Measurements from ENCODE around the gene FBXW8. TPM values are rescaled to one million over a fixed set of nuclear protein-coding genes. Genes with fewer than 3 reads are reported as not detected.

Gene FBXW8
- total RNA-seq, 1 experiment from 2014 or later: 15.3 TPM

DNA sequence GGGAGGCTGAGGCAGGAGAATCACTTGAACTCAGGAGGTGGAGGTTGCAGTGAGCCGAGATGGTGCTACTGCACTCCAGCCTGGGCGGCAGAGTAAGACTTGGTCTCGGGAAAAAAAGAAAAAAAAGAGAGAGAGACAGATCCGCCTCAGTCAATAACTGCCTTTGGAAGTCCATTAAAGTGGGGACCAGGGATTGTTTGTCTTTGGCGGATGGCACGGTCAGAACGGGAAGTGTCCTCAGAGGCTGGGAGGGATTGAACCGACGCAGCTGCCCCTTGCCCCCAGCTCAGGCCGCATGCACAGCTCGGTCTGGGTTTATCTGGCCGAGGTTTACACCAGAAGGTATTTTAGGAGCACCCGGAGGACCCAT lies 134.0 kb downstream of the FBXW8 start:
- no peak overlapping the region for H2BK120ac ChIP-seq (ENCODE audit: low read depth, low read length, poor library complexity, severe bottlenecking)
- no peak overlapping the region for H3K4me2 ChIP-seq (ENCODE audit: insufficient read depth, insufficient read length, low read length)
- H4K20me1 ChIP-seq (ENCODE audit: control insufficient read depth, insufficient read depth, insufficient read length): no peaks in the 10 kb centered on the region
- H3K23me2 ChIP-seq (ENCODE audit: insufficient read length, low read depth, low read length, poor library complexity, severe bottlenecking): peaks cover 3% of the 10 kb centered on the region
- Mint-ChIP-seq H3K9me3 (no peaks in the 10 kb centered on the region), H3K27ac (no peak overlapping the region; a peak in 1 of 7 replicates), H3K4me3 (no peak overlapping the region), H3K4me1 (peaks cover 24 to 40% of the 10 kb centered on the region in 2 experiments), H3K27me3 (ENCODE audit: low read depth) (no peaks in the 10 kb centered on the region; the same call in none of the 2 replicates), H3K36me3 (ENCODE audit: insufficient read depth in 1 of 3, low read depth in 3 of 3) (no peaks in the 10 kb centered on the region; a peak in 1 of 7 replicates)
- no peaks in the 10 kb centered on the region for H3K79me2 ChIP-seq (ENCODE audit: insufficient read depth, low read length)
- H3K9me3 ChIP-seq (ENCODE audit: control insufficient read depth, low read depth, low read length): no peaks in the 10 kb centered on the region
- H3K27me3 ChIP-seq (ENCODE audit: insufficient read depth, low read length): no peaks in the 10 kb centered on the region
- no peak overlapping the region for H2BK20ac ChIP-seq (ENCODE audit: low read depth, low read length, poor library complexity, severe bottlenecking)
- H3K56ac ChIP-seq (ENCODE audit: insufficient read length, low read depth, low read length): no peak overlapping the region
- no peak overlapping the region for H2AFZ ChIP-seq (ENCODE audit: low read length)
- peaks cover 7% of the 10 kb centered on the region; the same call in 1 of the 2 replicates for H3K4me1 ChIP-seq (ENCODE audit: insufficient read depth, low read length)
- no peak overlapping the region for H4K5ac ChIP-seq (ENCODE audit: insufficient read length, low read depth, low read length)
- H3K23ac ChIP-seq (ENCODE audit: insufficient read length, low read depth, low read length): no peak overlapping the region
- TF ChIP-seq, protein P1, sequence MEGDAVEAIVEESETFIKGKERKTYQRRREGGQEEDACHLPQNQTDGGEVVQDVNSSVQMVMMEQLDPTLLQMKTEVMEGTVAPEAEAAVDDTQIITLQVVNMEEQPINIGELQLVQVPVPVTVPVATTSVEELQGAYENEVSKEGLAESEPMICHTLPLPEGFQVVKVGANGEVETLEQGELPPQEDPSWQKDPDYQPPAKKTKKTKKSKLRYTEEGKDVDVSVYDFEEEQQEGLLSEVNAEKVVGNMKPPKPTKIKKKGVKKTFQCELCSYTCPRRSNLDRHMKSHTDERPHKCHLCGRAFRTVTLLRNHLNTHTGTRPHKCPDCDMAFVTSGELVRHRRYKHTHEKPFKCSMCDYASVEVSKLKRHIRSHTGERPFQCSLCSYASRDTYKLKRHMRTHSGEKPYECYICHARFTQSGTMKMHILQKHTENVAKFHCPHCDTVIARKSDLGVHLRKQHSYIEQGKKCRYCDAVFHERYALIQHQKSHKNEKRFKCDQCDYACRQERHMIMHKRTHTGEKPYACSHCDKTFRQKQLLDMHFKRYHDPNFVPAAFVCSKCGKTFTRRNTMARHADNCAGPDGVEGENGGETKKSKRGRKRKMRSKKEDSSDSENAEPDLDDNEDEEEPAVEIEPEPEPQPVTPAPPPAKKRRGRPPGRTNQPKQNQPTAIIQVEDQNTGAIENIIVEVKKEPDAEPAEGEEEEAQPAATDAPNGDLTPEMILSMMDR (conservative IDR thresholded peaks at IDR 0.05): no peak
- no peak overlapping the region for H3T11ph ChIP-seq (ENCODE audit: low read length)
- H3K18ac ChIP-seq (ENCODE audit: insufficient read length, low read depth, low read length): no peak overlapping the region
- no peak overlapping the region for H4K91ac ChIP-seq (ENCODE audit: insufficient read length, low read depth, low read length)
- no peak overlapping the region for H2BK15ac ChIP-seq (ENCODE audit: low read depth, low read length)
- H4K8ac ChIP-seq (replicated peaks; ENCODE audit: insufficient read length, low read depth, low read length): no peak overlapping the region
- no peaks in the 10 kb centered on the region for H3K79me1 ChIP-seq (ENCODE audit: insufficient read depth, low read depth, low read length, poor library complexity, severe bottlenecking)
- H3K9ac ChIP-seq (ENCODE audit: extremely low read depth, insufficient read length, low read length): no peak overlapping the region
- no peak overlapping the region for H3K14ac ChIP-seq (ENCODE audit: insufficient read depth, low read length)
- no CpG with 5 or more reads among the region's 13 CpGs for WGBS (ENCODE audit: extremely low coverage, insufficient read length, low lambda C conversion rate)
- no peak overlapping the region for H2AK5ac ChIP-seq (ENCODE audit: insufficient read length, low read length)
- no peak overlapping the region for H2BK12ac ChIP-seq (ENCODE audit: insufficient read length, low read depth, low read length)
- no peak overlapping the region for H3K4ac ChIP-seq (ENCODE audit: low read depth, low read length)
- no peak overlapping the region for H2BK5ac ChIP-seq (ENCODE audit: insufficient read length, low read length)
- no peak for DNase-seq
- H3K27ac ChIP-seq (ENCODE audit: insufficient read length, low read depth, low read length): no peak overlapping the region
